Astrocyte of the cerebellum (primary cell): ENCODE data around the gene CRK.

Source experiments
- DNase-seq: peaks from one replicate; pipeline ENCODE4 v3.0.0-alpha.2; 2011; ENCODE audit warnings: low read depth
- H3K4me3 ChIP-seq: 2 replicates; pipeline ENCODE4 v1.5.1; 2011; ENCODE audit warnings: mild to moderate bottlenecking, low read depth, low read length, moderate library complexity
- in situ Hi-C: cut with HindIII; loops from 2 replicates; pipeline ENCODE4 v1.10.0; 2017; ENCODE audit warnings: low sequenced_read_pairs
- TF ChIP-seq, protein P1 (sequence below): IDR thresholded peaks from 2 replicates; pipeline ENCODE4 v1.5.1; 2012; ENCODE audit warnings: low read length, low read depth, moderate library complexity, mild to moderate bottlenecking; ENCODE audit errors: missing control alignments

The CRK gene

DNA sequence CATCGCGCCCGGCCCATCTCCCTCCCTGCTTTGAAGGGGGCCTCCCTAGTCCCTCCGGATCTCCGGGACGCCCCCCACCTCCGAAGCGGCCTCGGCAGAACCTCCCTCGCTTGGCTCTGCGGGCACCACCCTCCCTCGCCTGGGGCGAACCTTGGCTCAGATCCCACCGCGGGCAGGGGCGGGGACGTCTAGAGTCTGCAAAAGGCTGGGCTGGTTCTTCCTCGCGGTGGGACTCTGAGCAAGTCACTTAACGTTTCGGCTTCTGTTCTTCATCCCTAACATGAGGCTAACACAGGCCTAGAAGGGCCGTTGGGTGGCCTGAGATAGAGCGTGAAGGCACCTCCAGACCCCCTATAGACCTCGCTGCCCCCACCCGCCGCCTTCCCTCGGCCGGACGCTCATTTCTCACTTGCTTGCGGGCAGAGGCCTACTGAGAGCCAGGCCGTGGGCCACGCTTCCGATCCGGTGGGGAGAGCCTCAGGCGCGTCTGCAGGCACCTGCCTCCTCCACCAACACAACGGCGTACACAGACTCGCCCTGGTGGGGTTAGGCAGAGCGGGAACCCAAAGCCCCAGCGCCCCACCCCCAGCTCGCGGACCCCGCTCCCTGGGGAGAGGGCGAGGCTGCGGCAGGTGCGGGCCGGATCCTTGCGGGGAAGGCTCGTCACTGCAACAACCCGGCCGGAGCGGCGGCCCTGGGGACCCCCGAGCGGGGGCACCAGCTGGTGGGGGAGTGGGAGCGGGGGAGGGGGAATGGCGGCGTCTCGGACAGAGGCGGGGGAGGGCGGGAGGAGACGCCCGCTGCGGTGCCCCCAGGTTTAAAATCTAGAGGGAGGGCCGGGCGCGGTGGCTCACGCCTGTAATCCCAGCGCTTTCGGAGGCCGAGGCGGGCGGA, 31.0 kb upstream of the CRK start:
- no peak for DNase-seq
- no peak overlapping the region for H3K4me3 ChIP-seq
- in situ Hi-C loops = no loop called here
- TF ChIP-seq, protein P1, sequence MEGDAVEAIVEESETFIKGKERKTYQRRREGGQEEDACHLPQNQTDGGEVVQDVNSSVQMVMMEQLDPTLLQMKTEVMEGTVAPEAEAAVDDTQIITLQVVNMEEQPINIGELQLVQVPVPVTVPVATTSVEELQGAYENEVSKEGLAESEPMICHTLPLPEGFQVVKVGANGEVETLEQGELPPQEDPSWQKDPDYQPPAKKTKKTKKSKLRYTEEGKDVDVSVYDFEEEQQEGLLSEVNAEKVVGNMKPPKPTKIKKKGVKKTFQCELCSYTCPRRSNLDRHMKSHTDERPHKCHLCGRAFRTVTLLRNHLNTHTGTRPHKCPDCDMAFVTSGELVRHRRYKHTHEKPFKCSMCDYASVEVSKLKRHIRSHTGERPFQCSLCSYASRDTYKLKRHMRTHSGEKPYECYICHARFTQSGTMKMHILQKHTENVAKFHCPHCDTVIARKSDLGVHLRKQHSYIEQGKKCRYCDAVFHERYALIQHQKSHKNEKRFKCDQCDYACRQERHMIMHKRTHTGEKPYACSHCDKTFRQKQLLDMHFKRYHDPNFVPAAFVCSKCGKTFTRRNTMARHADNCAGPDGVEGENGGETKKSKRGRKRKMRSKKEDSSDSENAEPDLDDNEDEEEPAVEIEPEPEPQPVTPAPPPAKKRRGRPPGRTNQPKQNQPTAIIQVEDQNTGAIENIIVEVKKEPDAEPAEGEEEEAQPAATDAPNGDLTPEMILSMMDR = no peak

- no peak for DNase-seq
- in situ Hi-C loops = no loop called here
- TF ChIP-seq, protein P1 = no peak
- peak overlapping the region; percentile 62 for H3K4me3 ChIP-seq
These were observed 29.7 kb upstream of the CRK start for GRCh38 chr17:1485423-1486376.

DNA sequence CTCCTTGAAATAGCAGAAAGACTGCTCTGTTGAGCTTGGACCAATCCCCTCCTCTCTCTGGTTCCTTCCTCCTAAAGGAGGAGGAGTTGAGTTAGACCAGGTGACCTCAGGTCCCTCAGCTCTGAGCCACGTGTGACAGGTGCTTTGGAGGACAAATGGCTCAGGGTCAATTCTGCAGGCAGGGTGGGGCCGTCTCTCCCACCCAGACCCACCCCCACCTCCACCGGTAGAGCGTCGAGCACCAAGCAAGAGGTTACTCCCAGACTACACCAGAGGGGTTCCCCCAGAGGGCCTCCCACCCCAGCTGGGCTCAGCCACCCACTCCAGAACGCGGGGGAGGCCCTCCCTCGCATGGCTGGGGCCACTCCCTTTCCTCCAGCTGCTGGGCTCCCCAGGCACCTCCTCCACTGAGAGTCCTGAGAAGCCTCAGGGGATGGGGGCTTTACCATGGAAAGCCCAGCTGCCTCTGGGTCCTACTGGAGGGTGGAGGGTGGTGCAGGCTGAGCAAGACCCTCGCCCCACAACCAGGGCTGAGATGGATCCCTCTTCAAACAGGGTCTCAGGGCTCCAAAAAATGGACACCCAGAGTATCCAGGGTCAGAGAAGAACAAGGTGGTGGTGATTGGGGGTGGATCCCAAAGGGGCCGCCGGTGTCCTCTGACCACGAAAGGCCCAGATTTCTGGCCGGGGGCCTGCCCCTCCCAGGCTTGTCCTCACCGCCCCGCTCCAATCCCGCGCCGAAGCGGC, 28.8 kb upstream of the CRK start:
- peak overlapping the region; percentile 62 for H3K4me3 ChIP-seq
- no peak for DNase-seq
- in situ Hi-C loops = no loop called here
- TF ChIP-seq, protein P1 = peak; percentile 33

DNA sequence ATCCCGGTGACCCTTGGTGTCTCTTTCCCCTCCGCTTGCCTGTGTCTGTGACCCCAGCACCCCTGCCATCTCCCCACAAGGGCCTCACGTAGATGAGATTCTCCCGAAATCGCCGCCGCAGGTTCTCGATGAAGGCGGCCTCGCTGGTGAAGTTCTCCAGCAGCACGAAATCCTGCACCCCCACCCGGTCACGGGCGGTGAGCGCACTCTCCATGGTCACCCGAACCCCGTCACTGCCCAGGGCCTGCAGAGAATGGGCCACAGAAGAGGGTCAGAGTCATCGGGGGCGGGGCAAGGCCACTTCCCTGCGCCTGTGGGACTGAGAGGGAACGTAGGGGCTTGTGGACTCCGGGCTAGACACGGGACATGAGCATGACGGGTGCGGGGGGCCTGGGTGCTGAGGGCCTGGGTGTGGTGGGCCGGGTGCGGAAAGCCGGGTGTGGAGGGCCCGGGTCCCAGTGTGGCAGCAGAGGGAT, 28.1 kb upstream of the CRK start:
- no peak for DNase-seq
- TF ChIP-seq, protein P1 = no peak
- in situ Hi-C loops = no loop called here
- H3K4me3 ChIP-seq = no peak overlapping the region

DNA sequence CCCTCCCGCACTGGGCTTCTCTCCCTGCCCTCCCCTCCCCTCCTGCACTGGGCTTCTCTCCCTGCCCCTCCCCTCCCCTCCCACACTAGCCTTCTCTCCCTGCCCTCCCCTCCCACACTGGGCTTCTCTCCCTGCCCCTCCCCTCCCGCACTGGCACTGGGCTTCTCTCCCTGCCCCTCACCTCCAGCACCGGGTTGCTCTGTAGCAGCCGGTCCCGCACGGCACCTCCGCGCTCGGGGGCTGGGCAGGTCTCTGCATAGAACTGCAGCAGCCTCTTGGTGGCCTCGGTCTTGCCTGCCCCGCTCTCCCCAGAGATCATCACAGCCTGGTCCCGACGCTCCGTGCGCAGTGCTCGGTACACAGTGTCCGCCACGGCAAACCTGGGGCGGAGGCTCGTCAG, 26.6 kb upstream of the CRK start:
- in situ Hi-C loops = no loop called here
- no peak overlapping the region for H3K4me3 ChIP-seq
- TF ChIP-seq, protein P1 = no peak
- DNase-seq = no peak

DNA sequence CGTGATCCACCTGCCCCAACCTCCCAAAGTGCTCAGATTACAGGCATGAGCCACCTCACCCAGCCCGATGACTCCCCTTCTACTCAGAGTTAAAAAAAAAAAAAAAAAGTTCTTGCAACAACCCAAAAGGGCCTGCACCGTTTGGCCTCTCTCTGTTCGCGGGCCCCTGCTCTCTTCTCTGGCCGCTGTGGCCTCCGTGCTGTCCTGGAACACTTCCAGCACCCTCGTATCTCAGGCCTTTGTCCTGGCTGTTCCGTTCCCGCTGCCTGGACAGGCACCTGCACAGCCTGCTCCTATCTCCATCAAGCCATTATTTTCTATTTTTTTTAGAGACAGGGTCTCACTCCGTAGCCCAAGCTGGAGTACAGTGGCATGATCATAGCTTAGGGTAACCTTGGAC, 25.7 kb upstream of the CRK start:
- no peak overlapping the region for H3K4me3 ChIP-seq
- DNase-seq = no peak
- TF ChIP-seq, protein P1 = no peak
- in situ Hi-C loops = no loop called here
